Erythroblast (primary cell): Measurements from ENCODE around the gene MRPS22.
"Not testable (repeated sequence)": the region's sequence is repeated elsewhere in the genome, so short reads cannot be mapped to it uniquely, and the experiment has no call there.

ENCODE experiments used
- DNase-seq, 2 experiments: peaks; one replicate each; lab custom pipeline; 2025; lab: John Stamatoyannopoulos, UW
- GATA1 ChIP-seq: IDR thresholded peaks from 2 replicates; pipeline ENCODE4 v1.6.1; 2011; ENCODE audit warnings: low read depth, mild to moderate bottlenecking, control low read depth, low read length, moderate library complexity
- POLR2A ChIP-seq: IDR thresholded peaks from 2 replicates; pipeline ENCODE4 v1.6.1; 2011; ENCODE audit warnings: mild to moderate bottlenecking, low read length

Gene MRPS22

DNA sequence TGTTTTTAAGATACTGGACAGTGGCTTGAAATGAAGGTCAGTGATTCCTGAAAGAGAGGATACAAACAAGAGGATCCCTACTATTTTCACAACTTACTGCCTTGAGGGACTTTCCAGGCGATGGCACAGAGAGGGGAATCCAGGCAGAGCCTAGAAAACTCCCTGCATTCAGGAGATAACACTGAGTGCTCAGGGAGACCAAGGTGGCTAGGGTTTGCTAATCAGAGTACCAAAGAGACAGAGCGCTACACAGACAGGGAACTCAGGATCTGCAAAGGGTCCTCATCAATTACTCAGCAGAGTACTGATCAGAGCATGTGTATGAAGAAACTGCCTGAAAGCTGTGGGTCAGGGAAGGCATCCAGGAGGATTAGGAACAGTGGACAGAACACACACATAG is 11.7 kb upstream of the MRPS22 start:
- no peak for DNase-seq
- TF ChIP-seq GATA1 (no peak), POLR2A (no peak)

DNA sequence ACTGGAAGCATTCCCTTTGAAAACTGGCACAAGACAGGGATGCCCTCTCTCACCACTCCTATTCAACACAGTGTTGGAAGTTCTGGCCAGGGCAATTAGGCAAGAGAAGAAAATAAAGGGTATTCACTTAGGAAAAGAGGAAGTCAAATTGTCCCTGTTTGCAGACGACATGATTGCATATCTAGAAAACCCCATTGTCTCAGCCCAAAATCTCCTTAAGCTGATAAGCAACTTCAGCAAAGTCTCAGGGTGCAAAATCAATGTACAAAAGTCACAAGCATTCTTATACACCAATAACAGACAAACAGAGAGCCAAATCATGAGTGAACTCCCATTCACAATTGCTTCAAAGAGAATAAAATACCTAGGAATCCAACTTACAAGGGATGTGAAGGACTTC is 9.1 kb upstream of the MRPS22 start:
- not testable (repeated sequence) for DNase-seq

GRCh38 chr3:139338405-139338804 is 5.4 kb upstream of the MRPS22 start:
- TF ChIP-seq GATA1 (no peak), POLR2A (no peak)
- no peak for DNase-seq

- no peak for TF ChIP-seq POLR2A
- no peak for TF ChIP-seq GATA1
- peak; percentile 60 to 80 for DNase-seq
These were observed 4.5 kb upstream of the MRPS22 start for GRCh38 chr3:139339219-139339906.

- peak; percentile 68 to 83 for DNase-seq
- TF ChIP-seq POLR2A (no peak), GATA1 (no peak)
These were observed 3.0 kb upstream of the MRPS22 start for GRCh38 chr3:139340784-139341183.

- TF ChIP-seq GATA1 (no peak), POLR2A (no peak)
- DNase-seq, result no peak
These were observed 1.8 kb upstream of the MRPS22 start for GRCh38 chr3:139342054-139342453.

- DNase-seq, result no peak
- TF ChIP-seq POLR2A, result no peak
These were observed 3.0 kb downstream of the MRPS22 start for GRCh38 chr3:139346771-139347170.

DNA sequence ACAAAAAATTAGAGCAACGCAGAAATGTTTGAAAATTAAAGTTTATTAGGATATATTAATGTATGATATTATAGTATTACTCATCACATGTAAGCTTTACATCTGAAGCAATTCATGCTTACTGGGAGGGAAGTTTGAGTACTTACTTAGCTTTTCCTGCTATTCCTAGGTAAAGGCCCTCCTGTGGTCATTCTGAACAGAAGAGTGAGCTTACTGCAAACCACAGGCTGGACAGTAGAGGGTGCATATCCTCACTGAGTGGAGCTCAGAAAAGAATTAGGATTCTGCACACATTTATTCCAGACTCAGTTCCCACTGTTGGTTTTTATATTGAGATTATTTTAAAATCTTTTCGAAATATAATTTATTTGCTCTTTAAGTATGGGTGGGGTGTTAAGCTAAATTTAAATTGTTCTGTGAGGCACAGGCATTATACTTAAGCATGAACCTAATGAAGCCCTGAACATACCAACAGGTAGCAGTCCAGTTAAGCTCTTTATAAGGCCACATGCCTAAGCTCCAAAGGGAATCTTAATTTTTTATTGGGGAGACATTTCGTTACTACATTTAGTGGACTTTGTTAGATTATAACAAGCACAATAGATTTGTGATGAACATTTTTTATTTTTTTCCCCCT is 10.2 kb downstream of the MRPS22 start:
- TF ChIP-seq GATA1 (no peak), POLR2A (no peak)
- DNase-seq, result peak; percentile 55 to 59

DNA sequence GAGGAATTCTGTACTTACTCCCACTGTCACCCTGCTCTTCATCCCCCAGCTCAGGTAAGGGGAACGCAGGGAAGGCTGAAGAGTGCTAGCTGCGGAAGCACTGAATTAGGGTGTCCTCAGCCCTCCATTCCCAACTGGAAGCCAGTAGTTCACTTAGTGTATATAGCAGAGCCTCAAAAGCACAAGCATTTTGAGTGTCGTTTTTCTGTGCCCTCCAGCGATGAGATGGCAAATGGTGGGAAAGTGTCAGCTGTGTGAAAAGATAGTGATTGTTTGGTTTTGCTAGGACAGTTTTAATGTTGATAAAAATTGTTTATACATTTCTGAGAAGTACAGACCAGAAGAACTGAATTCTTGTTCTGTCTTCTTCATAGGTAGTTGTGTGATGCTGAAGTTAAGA is 10.8 kb downstream of the MRPS22 start:
- TF ChIP-seq POLR2A (no peak), GATA1 (no peak)
- DNase-seq, result no peak

- TF ChIP-seq POLR2A (no peak), GATA1 (no peak)
- DNase-seq, result no peak
These were observed 11.7 kb downstream of the MRPS22 start for GRCh38 chr3:139355476-139355875.

DNA sequence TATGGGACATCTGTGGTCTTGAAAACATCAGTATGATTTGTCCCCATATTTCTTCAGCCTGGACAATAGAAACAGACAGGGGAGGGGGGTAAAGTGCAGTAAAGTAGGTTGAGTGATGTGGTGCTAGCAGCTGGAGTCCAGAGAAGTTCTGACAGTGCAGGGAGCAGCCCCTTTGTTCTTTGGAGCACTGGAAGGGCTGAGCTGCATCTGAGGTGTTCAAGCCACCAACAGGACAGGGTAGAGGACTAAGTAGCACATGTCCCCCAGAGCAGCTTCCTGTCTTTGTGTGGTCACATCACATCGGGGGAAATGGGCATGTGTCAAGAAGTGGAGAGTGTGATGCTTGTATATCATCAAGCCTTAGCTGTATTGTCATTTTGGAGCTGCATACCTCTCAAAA is 12.1 kb downstream of the MRPS22 start:
- TF ChIP-seq POLR2A (no peak), GATA1 (no peak)

GRCh38 chr3:139357899-139358298 is 14.1 kb downstream of the MRPS22 start:
- no peak for DNase-seq
- TF ChIP-seq GATA1, result no peak
- TF ChIP-seq POLR2A, result no peak

More for the DNA sequence above, 12.1 kb downstream of the MRPS22 start:
- DNase-seq, result no peak

- no peak for DNase-seq
- TF ChIP-seq POLR2A, result no peak
- TF ChIP-seq GATA1, result no peak
These were observed 15.2 kb downstream of the MRPS22 start for GRCh38 chr3:139358841-139359562.

GRCh38 chr3:139361276-139361675 is 17.5 kb downstream of the MRPS22 start:
- DNase-seq, result no peak
- TF ChIP-seq GATA1, result no peak
- TF ChIP-seq POLR2A, result no peak

DNA sequence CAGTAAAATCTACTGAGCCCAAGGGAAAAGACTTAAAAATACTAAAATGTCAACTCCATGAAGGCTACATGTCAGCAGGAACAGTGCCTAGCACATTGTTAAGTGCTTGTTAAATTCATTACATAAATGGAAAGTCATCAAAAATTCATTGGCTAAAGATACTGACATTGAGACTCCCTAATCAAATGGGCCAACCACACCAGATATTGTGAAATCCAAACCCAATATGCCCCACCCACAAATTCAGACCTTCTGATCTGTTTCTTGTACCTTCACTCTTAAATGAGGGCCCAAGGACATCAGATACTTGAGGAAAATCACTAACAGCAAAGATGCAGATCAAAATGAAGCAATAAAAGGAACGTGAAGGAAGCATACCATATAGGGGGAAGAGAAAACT is 20.7 kb downstream of the MRPS22 start:
- no peak for TF ChIP-seq POLR2A
- no peak for TF ChIP-seq GATA1
- DNase-seq, result peak in 1 of 2 experiments; percentile 4
